Measurements from ENCODE around the gene PARP9. TPM values are rescaled to one million over a fixed set of nuclear protein-coding genes. Genes with fewer than 3 reads are reported as not detected.
A peak's percentile ranks its signal among the peaks of the same experiment; 100 is the strongest.

The PARP9 gene
- total RNA-seq, 3 donors from 2014 or later (not counting 1 experiment from before 2014, with no cell fraction given), result 23.8 to 41.1 (median 38.5) TPM

DNA sequence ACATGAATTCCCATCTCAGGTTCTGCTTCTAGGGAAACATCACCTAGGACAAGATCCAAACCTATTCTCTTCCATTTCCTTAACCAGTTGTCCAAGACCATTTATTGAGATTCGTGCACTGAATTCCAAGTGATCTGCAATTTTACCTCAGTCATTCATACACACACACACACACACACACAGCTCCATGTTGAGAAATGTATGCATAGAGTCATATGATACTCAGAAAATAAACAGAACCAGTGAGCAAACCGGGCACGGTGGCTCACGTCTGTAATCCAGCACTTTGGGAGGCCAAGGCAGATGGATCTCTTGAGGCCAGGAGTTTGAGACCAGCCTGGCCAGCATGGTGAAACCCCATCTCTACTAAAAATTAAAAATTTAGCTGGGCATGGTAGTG is 43.2 kb downstream of the PARP9 start:
- no peak overlapping the region for H3K4me3 Mint-ChIP-seq
- no peak overlapping the region for H3K4me3 ChIP-seq (ENCODE audit: low read length)
- H3K27me3 ChIP-seq (ENCODE audit: control insufficient read depth, insufficient read depth, low read length), result no peaks in the 10 kb centered on the region
- no peaks in the 10 kb centered on the region for H3K4me1 ChIP-seq (ENCODE audit: control insufficient read depth, insufficient read depth, low read length)
- no peak overlapping the region for H3K27ac Mint-ChIP-seq
- peaks cover 0 to 7% of the 10 kb centered on the region in 2 donors for H3K27me3 Mint-ChIP-seq (ENCODE audit: low read depth in 2 of 2)
- H3K9me3 ChIP-seq (ENCODE audit: control insufficient read depth, insufficient read depth, low read length), result no peaks in the 10 kb centered on the region
- no peak for ATAC-seq
- no peak for DNase-seq
- no peak overlapping the region for H3K27ac ChIP-seq (ENCODE audit: low read length)
- no peaks in the 10 kb centered on the region for H3K36me3 Mint-ChIP-seq
- H3K36me3 ChIP-seq (ENCODE audit: control insufficient read depth, insufficient read depth, low read length), result no peaks in the 10 kb centered on the region
- no peaks in the 10 kb centered on the region for H3K9me3 Mint-ChIP-seq
- intact Hi-C loops (cut with micrococcal nuclease), result no loop called here
- H3K4me1 Mint-ChIP-seq, result no peaks in the 10 kb centered on the region
- 98% methylated on average over 4 of the region's 4 CpGs for WGBS (ENCODE audit: insufficient coverage)
- TF ChIP-seq, protein P1, sequence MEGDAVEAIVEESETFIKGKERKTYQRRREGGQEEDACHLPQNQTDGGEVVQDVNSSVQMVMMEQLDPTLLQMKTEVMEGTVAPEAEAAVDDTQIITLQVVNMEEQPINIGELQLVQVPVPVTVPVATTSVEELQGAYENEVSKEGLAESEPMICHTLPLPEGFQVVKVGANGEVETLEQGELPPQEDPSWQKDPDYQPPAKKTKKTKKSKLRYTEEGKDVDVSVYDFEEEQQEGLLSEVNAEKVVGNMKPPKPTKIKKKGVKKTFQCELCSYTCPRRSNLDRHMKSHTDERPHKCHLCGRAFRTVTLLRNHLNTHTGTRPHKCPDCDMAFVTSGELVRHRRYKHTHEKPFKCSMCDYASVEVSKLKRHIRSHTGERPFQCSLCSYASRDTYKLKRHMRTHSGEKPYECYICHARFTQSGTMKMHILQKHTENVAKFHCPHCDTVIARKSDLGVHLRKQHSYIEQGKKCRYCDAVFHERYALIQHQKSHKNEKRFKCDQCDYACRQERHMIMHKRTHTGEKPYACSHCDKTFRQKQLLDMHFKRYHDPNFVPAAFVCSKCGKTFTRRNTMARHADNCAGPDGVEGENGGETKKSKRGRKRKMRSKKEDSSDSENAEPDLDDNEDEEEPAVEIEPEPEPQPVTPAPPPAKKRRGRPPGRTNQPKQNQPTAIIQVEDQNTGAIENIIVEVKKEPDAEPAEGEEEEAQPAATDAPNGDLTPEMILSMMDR (IDR thresholded peaks at IDR 0.05), result no peak

DNA sequence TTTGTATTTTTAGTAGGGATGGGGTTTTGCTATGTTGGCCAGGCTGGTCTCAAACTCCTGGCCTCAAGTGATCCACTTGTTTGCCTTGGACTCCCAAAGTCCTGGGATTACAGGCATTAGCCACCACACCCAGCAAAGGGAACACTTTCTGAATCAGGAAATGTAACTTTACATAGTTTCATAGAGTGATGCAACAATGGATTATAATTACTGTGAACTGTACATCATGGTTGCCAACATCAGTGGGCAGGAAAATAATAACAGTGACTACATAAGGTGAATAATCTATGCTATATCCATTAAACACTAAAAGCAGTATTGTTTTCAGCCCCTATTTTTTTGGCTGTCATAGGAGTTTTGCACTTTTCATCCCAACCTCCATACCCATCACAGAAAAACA is 44.4 kb downstream of the PARP9 start:
- H3K4me3 ChIP-seq (ENCODE audit: low read length), result no peak overlapping the region
- H3K4me1 Mint-ChIP-seq, result peaks cover 5 to 6% of the 10 kb centered on the region in 2 donors
- H3K36me3 ChIP-seq (ENCODE audit: control insufficient read depth, insufficient read depth, low read length), result no peaks in the 10 kb centered on the region
- no peak overlapping the region for H3K27ac ChIP-seq (ENCODE audit: low read length)
- intact Hi-C loops (cut with micrococcal nuclease), result loop anchor here (10.0 kb wide), 1 partner anchor 135 kb away; the partner anchor contains the start of genes FAM162A and MIX23
- H3K4me1 ChIP-seq (ENCODE audit: control insufficient read depth, insufficient read depth, low read length), result peaks cover 6% of the 10 kb centered on the region
- H3K27me3 Mint-ChIP-seq (ENCODE audit: low read depth in 2 of 2), result peaks cover 0 to 7% of the 10 kb centered on the region in 2 donors
- ATAC-seq, result no peak
- TF ChIP-seq, protein P1 (IDR thresholded peaks at IDR 0.05), result no peak
- no peak overlapping the region for H3K4me3 Mint-ChIP-seq
- H3K36me3 Mint-ChIP-seq, result no peaks in the 10 kb centered on the region
- no peaks in the 10 kb centered on the region for H3K9me3 Mint-ChIP-seq
- H3K9me3 ChIP-seq (ENCODE audit: control insufficient read depth, insufficient read depth, low read length), result no peaks in the 10 kb centered on the region
- no peaks in the 10 kb centered on the region for H3K27me3 ChIP-seq (ENCODE audit: control insufficient read depth, insufficient read depth, low read length)
- no peak for DNase-seq
- no peak overlapping the region for H3K27ac Mint-ChIP-seq

DNA sequence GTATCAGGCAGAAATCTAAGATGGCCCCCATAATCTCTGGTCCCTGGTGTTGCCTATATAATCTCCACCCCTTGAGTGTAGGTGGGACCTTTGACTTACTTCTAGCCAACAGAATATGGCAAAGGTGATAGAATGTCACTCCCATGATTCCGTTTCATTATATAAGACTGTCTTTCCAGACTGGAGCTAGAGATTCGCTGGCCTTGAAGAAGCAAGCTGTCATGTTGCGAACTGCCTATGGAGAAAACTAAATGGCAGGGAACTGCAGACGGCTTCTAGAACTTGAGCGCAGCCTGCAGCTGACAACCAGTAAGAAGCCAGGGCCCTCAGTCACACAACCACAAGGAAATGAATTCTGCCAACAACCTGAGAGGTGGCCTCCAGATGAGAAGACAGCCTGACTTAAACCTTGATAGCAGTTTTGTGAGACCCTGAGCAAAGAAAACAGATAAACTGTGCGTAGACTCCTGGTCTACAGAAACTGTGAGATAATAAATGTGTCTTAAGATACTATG is 47.2 kb downstream of the PARP9 start:
- no peaks in the 10 kb centered on the region for H3K9me3 Mint-ChIP-seq
- H3K27ac ChIP-seq (ENCODE audit: low read length), result no peak overlapping the region
- TF ChIP-seq, protein P1 (IDR thresholded peaks at IDR 0.05), result no peak
- 88% methylated on average over 6 of the region's 6 CpGs for WGBS (ENCODE audit: insufficient coverage)
- H3K27me3 ChIP-seq (ENCODE audit: control insufficient read depth, insufficient read depth, low read length), result no peaks in the 10 kb centered on the region
- H3K4me1 ChIP-seq (ENCODE audit: control insufficient read depth, insufficient read depth, low read length), result peaks cover 14% of the 10 kb centered on the region
- no peaks in the 10 kb centered on the region for H3K9me3 ChIP-seq (ENCODE audit: control insufficient read depth, insufficient read depth, low read length)
- ATAC-seq (no peak), DNase-seq (no peak)
- H3K27ac Mint-ChIP-seq, result no peak overlapping the region
- H3K36me3 ChIP-seq (ENCODE audit: control insufficient read depth, insufficient read depth, low read length), result no peaks in the 10 kb centered on the region
- peaks cover 21 to 24% of the 10 kb centered on the region in 2 donors for H3K4me1 Mint-ChIP-seq
- peaks cover 0 to 7% of the 10 kb centered on the region in 2 donors for H3K27me3 Mint-ChIP-seq (ENCODE audit: low read depth in 2 of 2)
- H3K4me3 Mint-ChIP-seq, result no peak overlapping the region
- intact Hi-C loops (cut with micrococcal nuclease), result loop anchor here (10.0 kb wide), 1 partner anchor 132 kb away; the partner anchor contains the start of genes FAM162A and MIX23
- no peak overlapping the region for H3K4me3 ChIP-seq (ENCODE audit: low read length)
- H3K36me3 Mint-ChIP-seq, result no peaks in the 10 kb centered on the region

DNA sequence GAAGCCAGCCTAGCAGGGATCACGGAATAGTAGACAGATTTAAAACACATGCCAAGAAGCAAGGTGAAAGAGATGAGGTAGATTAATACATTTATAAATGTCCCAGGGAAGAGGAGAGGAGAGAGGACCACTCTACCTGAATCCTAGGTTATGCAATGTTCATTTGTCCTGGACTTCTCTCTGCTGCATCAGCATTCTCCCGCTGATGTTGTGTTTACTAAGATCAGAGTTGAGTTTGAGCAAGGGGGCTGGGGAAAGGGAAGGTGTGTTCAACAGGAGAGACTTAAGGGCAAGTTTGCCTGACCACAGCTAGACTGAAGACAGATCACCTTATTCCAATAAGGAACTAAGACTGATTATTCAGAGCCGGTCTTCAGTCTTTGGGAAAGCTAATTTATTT is 48.2 kb downstream of the PARP9 start:
- intact Hi-C loops (cut with micrococcal nuclease), result loop anchor here (10.0 kb wide), 1 partner anchor 131 kb away; the partner anchor contains the start of genes FAM162A and MIX23
- no peak overlapping the region for H3K27ac Mint-ChIP-seq

More for the DNA sequence above, 48.2 kb downstream of the PARP9 start:
- H3K9me3 Mint-ChIP-seq, result no peaks in the 10 kb centered on the region
- H3K36me3 Mint-ChIP-seq, result no peaks in the 10 kb centered on the region
- no peaks in the 10 kb centered on the region for H3K9me3 ChIP-seq (ENCODE audit: control insufficient read depth, insufficient read depth, low read length)
- ATAC-seq (no peak), DNase-seq (no peak)
- peaks cover 0 to 7% of the 10 kb centered on the region in 2 donors for H3K27me3 Mint-ChIP-seq (ENCODE audit: low read depth in 2 of 2)
- 96% methylated on average over 3 of the region's 3 CpGs for WGBS (ENCODE audit: insufficient coverage)
- TF ChIP-seq, protein P1 (IDR thresholded peaks at IDR 0.05), result no peak
- H3K4me3 ChIP-seq (ENCODE audit: low read length), result no peak overlapping the region
- no peaks in the 10 kb centered on the region for H3K27me3 ChIP-seq (ENCODE audit: control insufficient read depth, insufficient read depth, low read length)
- peak overlapping the region; percentile 2 for H3K4me3 Mint-ChIP-seq
- H3K27ac ChIP-seq (ENCODE audit: low read length), result no peak overlapping the region
- H3K4me1 ChIP-seq (ENCODE audit: control insufficient read depth, insufficient read depth, low read length), result peaks cover 14% of the 10 kb centered on the region
- H3K4me1 Mint-ChIP-seq, result peaks cover 31 to 34% of the 10 kb centered on the region in 2 donors
- H3K36me3 ChIP-seq (ENCODE audit: control insufficient read depth, insufficient read depth, low read length), result no peaks in the 10 kb centered on the region
